Activated T-cell treated with anti-CD3 and anti-CD28 coated beads, Interleukin-2, amount 50 U/mL, for 48 hours (primary cell): ENCODE measurements around the gene NIP7.

Source experiments
- DNase-seq, 2 experiments: peaks; one replicate each; pipeline ENCODE4 v3.0.0-alpha.2; 2020

NIP7 gene

GRCh38 chr16:69319381-69319780, 20.2 kb upstream of the NIP7 start:
- DNase-seq = peak in 1 of 2 experiments; percentile 16

GRCh38 chr16:69319826-69320739, 19.5 kb upstream of the NIP7 start:
- peak; percentile 16 to 18 for DNase-seq

- DNase-seq = peak in 1 of 2 experiments; percentile 15
These were observed 18.9 kb upstream of the NIP7 start for GRCh38 chr16:69320740-69321073.

- DNase-seq = peak in 1 of 2 experiments; percentile 15
These were observed 18.5 kb upstream of the NIP7 start for GRCh38 chr16:69321080-69321479.

GRCh38 chr16:69322343-69322742, 17.2 kb upstream of the NIP7 start:
- DNase-seq = peak; percentile 14 to 15

GRCh38 chr16:69323415-69323814, 16.2 kb upstream of the NIP7 start:
- DNase-seq = peak; percentile 12 to 16

- peak; percentile 15 for DNase-seq
These were observed 15.5 kb upstream of the NIP7 start for GRCh38 chr16:69324013-69324531.

- DNase-seq = peak; percentile 13 to 16
These were observed 14.9 kb upstream of the NIP7 start for GRCh38 chr16:69324585-69325253.

GRCh38 chr16:69325784-69326171, 13.8 kb upstream of the NIP7 start:
- peak; percentile 17 to 18 for DNase-seq

- peak; percentile 15 to 17 for DNase-seq
These were observed 13.2 kb upstream of the NIP7 start for GRCh38 chr16:69326172-69326873.

- DNase-seq = peak; percentile 15 to 16
These were observed 11.8 kb upstream of the NIP7 start for GRCh38 chr16:69327585-69328310.

GRCh38 chr16:69328854-69329316, 10.7 kb upstream of the NIP7 start:
- DNase-seq = peak; percentile 35

- no peak for DNase-seq
These were observed 9.9 kb upstream of the NIP7 start for GRCh38 chr16:69329369-69330285.

- DNase-seq = peak; percentile 88 to 91
These were observed 9.1 kb upstream of the NIP7 start, which contains the start of gene PDF for GRCh38 chr16:69330286-69331109. PDF (minus strand) TSS chr16:69330588; CDS start chr16:69330570, 18 bp downstream.

- no peak for DNase-seq
These were observed 4.9 kb upstream of the NIP7 start for GRCh38 chr16:69334696-69335095.

- no peak for DNase-seq
These were observed 849 bp upstream of the NIP7 start for GRCh38 chr16:69338557-69339288.

- DNase-seq = peak; percentile 47 to 48
These were observed 598 bp downstream of the NIP7 start for GRCh38 chr16:69340095-69340644.

GRCh38 chr16:69344171-69344570, 4.6 kb downstream of the NIP7 start:
- DNase-seq = no peak

GRCh38 chr16:69345923-69346322, 6.4 kb downstream of the NIP7 start:
- no peak for DNase-seq
